GM12875 (cell line): ENCODE measurements around the gene DYNC1H1.
A peak's percentile ranks its signal among the peaks of the same experiment; 100 is the strongest.

Experiments used
- H3K4me3 ChIP-seq: one replicate; pipeline ENCODE4 v1.5.1; 2011; ENCODE audit warnings: low read depth, low read length, control low read depth
- TF ChIP-seq, protein P1 (sequence below): IDR thresholded peaks from 2 replicates; pipeline ENCODE4 v1.5.1; 2011; ENCODE audit warnings: low read depth, mild to moderate bottlenecking, control low read depth, inconsistent platforms, low read length, moderate library complexity, borderline replicate concordance; ENCODE audit not compliant: insufficient read depth

The DYNC1H1 gene

DNA sequence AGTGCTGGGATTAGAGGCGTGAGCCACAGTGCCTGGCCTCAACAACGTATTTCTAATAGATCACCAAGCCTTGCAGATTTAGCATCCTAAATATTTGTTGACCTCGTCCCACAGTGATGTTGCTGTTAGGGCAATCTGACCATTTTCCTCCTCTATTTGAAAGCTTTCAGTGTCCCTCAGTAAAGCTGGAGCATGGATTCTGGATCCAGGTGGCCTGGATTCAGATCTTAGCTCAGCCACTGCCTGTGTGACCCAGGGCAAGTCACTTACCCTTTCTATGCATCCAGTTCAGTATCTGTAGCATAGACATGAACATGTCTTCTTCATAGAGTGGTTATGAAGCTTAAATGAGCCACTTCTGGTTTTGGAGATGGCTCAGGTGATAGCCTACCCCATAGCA lies 126.3 kb downstream of the DYNC1H1 start:
- H3K4me3 ChIP-seq = no peak overlapping the region
- TF ChIP-seq, protein P1, sequence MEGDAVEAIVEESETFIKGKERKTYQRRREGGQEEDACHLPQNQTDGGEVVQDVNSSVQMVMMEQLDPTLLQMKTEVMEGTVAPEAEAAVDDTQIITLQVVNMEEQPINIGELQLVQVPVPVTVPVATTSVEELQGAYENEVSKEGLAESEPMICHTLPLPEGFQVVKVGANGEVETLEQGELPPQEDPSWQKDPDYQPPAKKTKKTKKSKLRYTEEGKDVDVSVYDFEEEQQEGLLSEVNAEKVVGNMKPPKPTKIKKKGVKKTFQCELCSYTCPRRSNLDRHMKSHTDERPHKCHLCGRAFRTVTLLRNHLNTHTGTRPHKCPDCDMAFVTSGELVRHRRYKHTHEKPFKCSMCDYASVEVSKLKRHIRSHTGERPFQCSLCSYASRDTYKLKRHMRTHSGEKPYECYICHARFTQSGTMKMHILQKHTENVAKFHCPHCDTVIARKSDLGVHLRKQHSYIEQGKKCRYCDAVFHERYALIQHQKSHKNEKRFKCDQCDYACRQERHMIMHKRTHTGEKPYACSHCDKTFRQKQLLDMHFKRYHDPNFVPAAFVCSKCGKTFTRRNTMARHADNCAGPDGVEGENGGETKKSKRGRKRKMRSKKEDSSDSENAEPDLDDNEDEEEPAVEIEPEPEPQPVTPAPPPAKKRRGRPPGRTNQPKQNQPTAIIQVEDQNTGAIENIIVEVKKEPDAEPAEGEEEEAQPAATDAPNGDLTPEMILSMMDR = no peak

DNA sequence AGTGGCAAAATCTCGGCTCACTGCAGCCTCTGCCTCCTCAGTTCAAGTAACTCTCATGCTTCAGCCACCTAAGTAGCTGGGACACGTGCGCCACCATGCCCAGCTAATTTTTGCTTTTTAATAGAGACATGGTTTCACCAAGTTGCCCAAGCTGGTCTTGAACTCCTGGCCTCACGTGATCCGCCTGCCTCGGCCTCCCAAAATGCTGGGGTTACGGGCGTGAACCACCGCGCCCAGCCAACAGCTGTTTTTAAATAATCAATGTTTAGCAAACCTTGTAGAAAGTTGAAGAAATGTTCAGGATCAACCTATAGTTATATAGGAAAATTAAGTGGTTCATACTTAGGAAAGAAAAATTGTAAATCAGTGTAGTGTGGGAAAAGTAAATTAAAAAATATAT lies 128.4 kb downstream of the DYNC1H1 start:
- TF ChIP-seq, protein P1 = no peak
- no peak overlapping the region for H3K4me3 ChIP-seq

DNA sequence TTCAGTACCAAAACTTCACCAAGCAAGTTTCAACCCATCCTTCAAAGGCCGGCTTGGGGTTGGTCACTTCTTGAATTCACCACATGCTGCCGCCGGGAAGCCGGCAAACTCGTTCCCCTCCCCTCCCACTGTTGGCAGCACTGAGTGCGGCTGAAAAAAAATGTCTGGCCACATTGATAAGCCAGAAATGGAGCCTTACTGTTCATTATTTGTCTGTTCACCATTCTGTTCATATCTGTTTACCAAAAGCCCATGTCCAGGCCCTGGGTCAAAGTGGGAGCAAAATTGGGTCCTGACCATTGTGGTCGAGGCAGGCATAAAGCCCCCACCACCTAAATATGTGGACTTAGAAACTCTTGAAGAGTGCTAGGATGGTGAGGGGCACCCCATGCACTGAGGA lies 129.7 kb downstream of the DYNC1H1 start:
- H3K4me3 ChIP-seq = no peak overlapping the region
- TF ChIP-seq, protein P1 = no peak

DNA sequence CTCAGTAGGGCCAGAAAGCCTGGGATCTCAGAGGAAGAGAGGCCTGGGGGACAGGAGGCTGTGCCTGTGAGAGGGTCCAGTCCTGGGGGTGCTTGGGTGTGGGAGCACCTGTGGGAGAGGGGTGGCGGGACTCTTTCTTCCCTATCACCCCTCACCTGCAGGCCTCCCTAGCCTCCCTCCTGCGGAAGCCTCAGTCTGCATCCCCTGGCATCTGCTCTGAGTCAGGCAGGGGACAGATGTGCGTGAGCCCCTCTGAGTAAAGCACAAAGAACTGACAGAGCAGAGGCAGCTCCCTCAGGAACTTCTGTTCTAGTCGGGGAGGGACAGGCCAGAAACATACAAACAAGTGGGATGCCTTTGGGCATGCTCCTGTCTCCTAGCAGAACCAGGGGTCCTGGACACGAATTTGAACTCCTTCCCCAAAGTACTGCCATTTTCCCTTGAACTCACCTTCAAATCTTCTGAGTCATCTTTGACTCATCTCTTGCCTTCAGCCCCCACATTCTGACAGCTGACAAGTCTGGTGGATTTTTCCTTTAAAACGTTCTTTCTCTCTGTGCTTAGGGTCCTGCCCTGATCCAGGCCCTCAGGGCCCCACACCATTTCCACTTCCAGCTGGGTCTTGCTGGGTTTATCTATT lies 131.0 kb downstream of the DYNC1H1 start:
- no peak overlapping the region for H3K4me3 ChIP-seq
- TF ChIP-seq, protein P1 = no peak

DNA sequence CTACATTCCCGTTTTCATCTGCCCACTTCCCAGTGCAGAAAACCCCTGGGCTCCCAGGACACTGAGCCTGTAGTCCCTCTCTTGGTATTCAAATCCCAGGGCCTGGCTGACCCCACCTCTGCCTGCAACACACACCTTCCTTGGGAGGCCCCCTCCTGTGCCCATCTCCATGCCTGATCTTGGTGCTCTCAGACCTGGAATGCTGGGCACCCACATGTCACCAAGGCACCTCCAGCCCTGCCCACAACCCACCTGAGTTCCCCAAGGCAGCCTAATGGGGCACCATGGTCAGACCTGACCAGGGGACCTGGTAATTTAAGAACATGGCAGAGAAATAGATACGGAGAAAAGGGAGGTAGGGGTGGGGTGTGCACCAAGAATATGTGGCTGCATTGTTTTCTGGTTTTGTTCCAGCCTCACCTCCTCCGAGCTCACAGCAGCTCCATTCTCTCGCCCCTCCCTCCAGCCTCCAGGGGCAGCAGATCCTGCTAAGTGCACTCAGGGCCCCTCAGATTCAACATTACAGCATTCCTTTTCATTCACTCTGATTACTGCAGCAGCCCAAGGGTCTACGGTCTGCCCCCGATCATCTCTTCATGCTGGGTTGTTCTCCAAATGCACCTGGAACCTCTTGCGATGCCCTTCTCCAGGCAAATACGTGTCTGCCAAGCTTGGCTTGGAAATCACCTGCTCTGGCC lies 131.6 kb downstream of the DYNC1H1 start:
- no peak overlapping the region for H3K4me3 ChIP-seq
- TF ChIP-seq, protein P1 = peak; percentile 20; the same call in 1 of the 2 replicates

DNA sequence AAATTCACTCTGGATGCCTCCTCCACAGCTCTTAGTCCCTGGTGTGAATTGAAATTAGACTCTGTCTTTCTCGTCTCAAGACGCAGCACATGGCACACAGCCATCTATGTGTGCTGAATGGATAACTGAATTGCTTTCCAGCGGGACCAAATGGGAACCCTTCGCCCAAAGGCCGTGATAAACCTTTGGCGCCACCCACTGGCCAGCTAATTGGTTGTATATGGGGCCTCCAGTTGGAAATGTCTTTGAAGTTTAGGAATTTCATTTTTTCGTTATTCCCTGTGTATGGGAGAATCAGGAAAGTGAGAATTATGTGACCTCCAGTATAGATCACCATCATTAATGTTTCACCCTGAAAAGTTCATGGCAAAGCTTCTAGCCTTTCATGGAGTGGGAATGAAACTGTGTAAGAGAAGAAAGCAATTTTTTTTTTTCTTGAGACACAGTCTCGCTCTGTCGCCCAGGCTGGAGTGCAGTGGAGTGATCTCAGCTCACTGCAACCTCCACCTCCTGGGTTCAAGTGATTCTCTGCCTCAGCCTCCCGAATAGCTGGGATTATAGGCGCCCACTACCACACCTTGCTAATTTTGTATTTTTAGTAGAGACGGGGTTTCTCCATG lies 132.3 kb downstream of the DYNC1H1 start:
- TF ChIP-seq, protein P1 = peak; percentile 72
- H3K4me3 ChIP-seq = no peak overlapping the region

DNA sequence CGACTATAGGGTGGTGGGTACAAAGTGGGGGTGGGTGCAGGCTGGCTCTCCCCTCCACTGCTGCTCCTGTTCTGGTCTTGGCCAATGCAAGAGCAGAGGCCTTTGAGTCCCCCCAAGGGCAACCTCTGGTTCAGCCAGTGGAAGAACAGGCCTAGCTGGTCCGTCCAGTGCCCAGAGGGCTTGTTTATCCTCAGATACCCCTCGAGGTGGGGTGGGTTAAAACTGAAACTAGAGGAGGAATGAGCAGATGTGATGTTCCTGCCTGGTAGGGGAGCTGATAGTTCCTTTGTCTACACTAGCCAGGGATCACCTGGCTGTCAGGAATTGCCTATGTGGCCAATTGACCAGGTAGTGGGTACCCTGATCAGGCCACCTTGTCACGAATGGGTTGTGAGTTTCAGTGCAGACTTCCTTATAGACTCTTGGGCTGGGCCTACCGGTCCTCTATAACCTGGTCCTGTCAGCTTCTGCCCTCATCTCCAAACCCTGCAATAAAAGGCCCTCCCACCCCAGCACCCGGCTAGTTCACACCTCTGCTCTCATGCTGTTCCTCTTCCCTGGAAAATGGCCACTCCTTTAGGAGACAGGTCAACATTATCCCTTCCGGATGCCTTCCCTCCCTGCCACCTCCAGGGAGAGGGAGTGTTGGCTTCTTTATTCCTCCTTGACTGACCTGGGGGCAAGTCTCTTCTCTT lies 133.2 kb downstream of the DYNC1H1 start:
- no peak overlapping the region for H3K4me3 ChIP-seq
- TF ChIP-seq, protein P1 = no peak
